Measurements from ENCODE around the gene IGF1.

The IGF1 gene

GRCh38 chr12:102435827-102436436 lies 44.4 kb downstream of the IGF1 start:
- TF ChIP-seq CTCF (IDR thresholded peaks at IDR 0.05; ENCODE audit: insufficient read depth, missing control alignments): no peak
- FAIRE-seq: no peak

GRCh38 chr12:102433304-102433703 lies 47.1 kb downstream of the IGF1 start:
- no peak for FAIRE-seq
- no peak for TF ChIP-seq CTCF (IDR thresholded peaks at IDR 0.05; ENCODE audit: insufficient read depth, missing control alignments)
- no peak for DNase-seq (ENCODE audit: insufficient read length, low spot score)

More at GRCh38 chr12:102435827-102436436, 44.4 kb downstream of the IGF1 start:
- DNase-seq (ENCODE audit: insufficient read length, low spot score): no peak

- DNase-seq (ENCODE audit: insufficient read length, low spot score): no peak
- TF ChIP-seq CTCF (IDR thresholded peaks at IDR 0.05; ENCODE audit: insufficient read depth, missing control alignments): no peak
- no peak for FAIRE-seq
Observed at GRCh38 chr12:102430661-102431060, 49.7 kb downstream of the IGF1 start.

GRCh38 chr12:102429211-102430154 lies 50.9 kb downstream of the IGF1 start:
- no peak for TF ChIP-seq CTCF (IDR thresholded peaks at IDR 0.05; ENCODE audit: insufficient read depth, missing control alignments)
- no peak for FAIRE-seq
- no peak for DNase-seq (ENCODE audit: insufficient read length, low spot score)

GRCh38 chr12:102427543-102427941 lies 52.8 kb downstream of the IGF1 start:
- TF ChIP-seq CTCF (IDR thresholded peaks at IDR 0.05; ENCODE audit: insufficient read depth, missing control alignments): no peak
- DNase-seq (ENCODE audit: insufficient read length, low spot score): no peak
- FAIRE-seq: no peak

- no peak for FAIRE-seq
- DNase-seq (ENCODE audit: insufficient read length, low spot score): no peak
- no peak for TF ChIP-seq CTCF (IDR thresholded peaks at IDR 0.05; ENCODE audit: insufficient read depth, missing control alignments)
Observed at GRCh38 chr12:102426599-102427542, 53.5 kb downstream of the IGF1 start.

Data from D721Med (cell line).